ENCODE results near the gene PSMB11.
"Not testable (repeated sequence)": the region's sequence is repeated elsewhere in the genome, so short reads cannot be mapped to it uniquely, and the experiment has no call there.

PSMB11 gene

GRCh38 chr14:23008831-23009230, 33.2 kb upstream of the PSMB11 start:
- H3K4me1 ChIP-seq: peaks cover 13% of the 10 kb centered on the region
- no peak for TF ChIP-seq CTCF (IDR thresholded peaks at IDR 0.05)
- no peak overlapping the region for H3K4me2 ChIP-seq (ENCODE audit: low read length)
- no peak overlapping the region for H2AFZ ChIP-seq
- H3K36me3 ChIP-seq (ENCODE audit: control insufficient read depth, insufficient read depth, low read length): no peaks in the 10 kb centered on the region
- no peak overlapping the region for H3K4me3 ChIP-seq (ENCODE audit: low read depth, low read length)
- H3K9me3 ChIP-seq (ENCODE audit: control insufficient read depth, low read length): no peaks in the 10 kb centered on the region
- no peaks in the 10 kb centered on the region for H3K79me2 ChIP-seq
- H3K27ac ChIP-seq: no peak overlapping the region
- H3K9ac ChIP-seq: no peak overlapping the region
- H3K27me3 ChIP-seq (ENCODE audit: control insufficient read depth, insufficient read depth, low read length): no peaks in the 10 kb centered on the region

- H3K4me1 ChIP-seq: peaks cover 13% of the 10 kb centered on the region
- no peaks in the 10 kb centered on the region for H3K79me2 ChIP-seq
- H2AFZ ChIP-seq: peak overlapping the region; percentile 96
- peak overlapping the region; percentile 66 for H3K27ac ChIP-seq
- no peaks in the 10 kb centered on the region for H3K27me3 ChIP-seq (ENCODE audit: control insufficient read depth, insufficient read depth, low read length)
- H3K4me3 ChIP-seq (ENCODE audit: low read depth, low read length): peak overlapping the region; percentile 62
- peak overlapping the region; percentile 70 for H3K4me2 ChIP-seq (ENCODE audit: low read length)
- no peak for TF ChIP-seq CTCF (IDR thresholded peaks at IDR 0.05)
- no peak overlapping the region for H3K9ac ChIP-seq
- no peaks in the 10 kb centered on the region for H3K36me3 ChIP-seq (ENCODE audit: control insufficient read depth, insufficient read depth, low read length)
- no peaks in the 10 kb centered on the region for H3K9me3 ChIP-seq (ENCODE audit: control insufficient read depth, low read length)
Observed at GRCh38 chr14:23009483-23009938, 32.5 kb upstream of the PSMB11 start.

GRCh38 chr14:23009939-23010726, 31.9 kb upstream of the PSMB11 start, which contains the start of gene C14orf93:
TSS of gene C14orf93 (minus strand) at chr14:23010143. CDS start at chr14:22999023, 11,120 bp downstream.
- Histone ChIP-seq H3K9ac (no peak within 1 kb of the TSS), H3K36me3 (ENCODE audit: control insufficient read depth, insufficient read depth, low read length) (no peaks in the 10 kb centered on the region), H3K27ac (peak within 1 kb of the TSS; percentile 66), H3K9me3 (ENCODE audit: control insufficient read depth, low read length) (no peaks in the 10 kb centered on the region), H3K4me3 (ENCODE audit: low read depth, low read length) (peak within 1 kb of the TSS; percentile 62), H3K27me3 (ENCODE audit: control insufficient read depth, insufficient read depth, low read length) (no peaks in the 10 kb centered on the region), H3K79me2 (no peaks in the 10 kb centered on the region), H3K4me2 (ENCODE audit: low read length) (peak within 1 kb of the TSS; percentile 70), H3K4me1 (peaks cover 13% of the 10 kb centered on the region), H2AFZ (peak within 1 kb of the TSS; percentile 96)
- no peak for TF ChIP-seq CTCF (IDR thresholded peaks at IDR 0.05)

GRCh38 chr14:23013054-23013748, 28.8 kb upstream of the PSMB11 start:
- no peak overlapping the region for H3K27ac ChIP-seq
- H3K9ac ChIP-seq: no peak overlapping the region
- peaks cover 3% of the 10 kb centered on the region for H3K4me1 ChIP-seq
- H3K79me2 ChIP-seq: no peaks in the 10 kb centered on the region
- H3K27me3 ChIP-seq (ENCODE audit: control insufficient read depth, insufficient read depth, low read length): no peaks in the 10 kb centered on the region
- no peak for TF ChIP-seq CTCF (IDR thresholded peaks at IDR 0.05)
- H3K4me3 ChIP-seq (ENCODE audit: low read depth, low read length): no peak overlapping the region
- no peak overlapping the region for H2AFZ ChIP-seq
- H3K36me3 ChIP-seq (ENCODE audit: control insufficient read depth, insufficient read depth, low read length): no peaks in the 10 kb centered on the region
- H3K4me2 ChIP-seq (ENCODE audit: low read length): no peak overlapping the region
- no peaks in the 10 kb centered on the region for H3K9me3 ChIP-seq (ENCODE audit: control insufficient read depth, low read length)

GRCh38 chr14:23013749-23014054, 28.3 kb upstream of the PSMB11 start:
- H3K4me2 ChIP-seq (ENCODE audit: low read length); H3K4me1 ChIP-seq; H3K27me3 ChIP-seq (ENCODE audit: control insufficient read depth, insufficient read depth, low read length); H3K79me2 ChIP-seq; H3K27ac ChIP-seq; H3K36me3 ChIP-seq (ENCODE audit: control insufficient read depth, insufficient read depth, low read length); H3K9me3 ChIP-seq (ENCODE audit: control insufficient read depth, low read length); H3K4me3 ChIP-seq (ENCODE audit: low read depth, low read length); H3K9ac ChIP-seq; H2AFZ ChIP-seq: not testable (repeated sequence)

All from parathyroid adenoma (tissue), 2 donors.